DMS79 (cell line): ENCODE results near the gene SLCO1B3.
"Not testable (repeated sequence)": the region's sequence is repeated elsewhere in the genome, so short reads cannot be mapped to it uniquely, and the experiment has no call there.

Experiments
- DNase-seq: peaks from one replicate; lab custom pipeline; 2025; lab: John Stamatoyannopoulos, UW

SLCO1B3 gene, protein sequence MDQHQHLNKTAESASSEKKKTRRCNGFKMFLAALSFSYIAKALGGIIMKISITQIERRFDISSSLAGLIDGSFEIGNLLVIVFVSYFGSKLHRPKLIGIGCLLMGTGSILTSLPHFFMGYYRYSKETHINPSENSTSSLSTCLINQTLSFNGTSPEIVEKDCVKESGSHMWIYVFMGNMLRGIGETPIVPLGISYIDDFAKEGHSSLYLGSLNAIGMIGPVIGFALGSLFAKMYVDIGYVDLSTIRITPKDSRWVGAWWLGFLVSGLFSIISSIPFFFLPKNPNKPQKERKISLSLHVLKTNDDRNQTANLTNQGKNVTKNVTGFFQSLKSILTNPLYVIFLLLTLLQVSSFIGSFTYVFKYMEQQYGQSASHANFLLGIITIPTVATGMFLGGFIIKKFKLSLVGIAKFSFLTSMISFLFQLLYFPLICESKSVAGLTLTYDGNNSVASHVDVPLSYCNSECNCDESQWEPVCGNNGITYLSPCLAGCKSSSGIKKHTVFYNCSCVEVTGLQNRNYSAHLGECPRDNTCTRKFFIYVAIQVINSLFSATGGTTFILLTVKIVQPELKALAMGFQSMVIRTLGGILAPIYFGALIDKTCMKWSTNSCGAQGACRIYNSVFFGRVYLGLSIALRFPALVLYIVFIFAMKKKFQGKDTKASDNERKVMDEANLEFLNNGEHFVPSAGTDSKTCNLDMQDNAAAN

DNA sequence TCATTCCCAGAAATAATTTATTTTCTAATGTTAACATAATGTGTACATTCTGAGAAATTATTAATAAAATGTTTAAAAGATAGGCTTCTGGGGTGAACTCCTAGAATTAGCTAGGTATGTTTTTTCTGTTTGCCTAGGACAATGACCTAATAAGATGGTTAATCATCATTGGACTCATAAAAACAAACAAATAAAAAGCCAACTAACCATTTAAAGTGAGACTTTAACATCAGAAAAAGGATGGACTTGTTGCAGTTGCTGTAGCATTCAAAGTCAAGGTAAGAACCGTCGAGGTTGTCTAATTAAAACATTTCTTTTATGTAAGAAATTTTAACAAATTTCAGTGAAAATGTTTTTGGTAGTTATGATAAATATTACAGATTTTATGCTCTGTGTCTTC is at the start of gene SLCO1B3:
SLCO1B3 (plus strand) TSS at position 219 of the 400 bp plus-strand sequence. CDS start 5,034 bp downstream, outside the sequence.
- DNase-seq, result no peak

DNA sequence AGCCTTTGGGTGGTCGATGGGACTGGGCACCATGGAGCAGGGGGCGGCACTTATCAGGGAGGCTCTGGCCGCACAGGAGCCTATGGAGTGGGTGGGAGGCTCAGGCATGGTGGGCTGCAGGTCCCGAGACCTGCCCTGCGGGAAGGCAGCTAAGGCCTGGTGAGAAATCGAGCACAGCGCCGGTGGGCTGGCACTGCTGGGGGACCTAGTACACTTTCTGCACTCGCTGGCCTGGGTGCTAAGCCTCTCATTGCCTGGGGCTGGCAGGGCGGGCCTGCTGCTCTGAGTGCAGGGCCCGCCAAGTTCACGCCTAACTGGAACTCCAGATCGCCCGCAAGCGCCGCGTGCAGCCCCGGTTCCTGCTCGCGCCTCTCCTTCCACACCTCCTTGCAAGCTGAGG is 33.1 kb upstream of the SLCO1B3 start:
- no peak for DNase-seq

DNA sequence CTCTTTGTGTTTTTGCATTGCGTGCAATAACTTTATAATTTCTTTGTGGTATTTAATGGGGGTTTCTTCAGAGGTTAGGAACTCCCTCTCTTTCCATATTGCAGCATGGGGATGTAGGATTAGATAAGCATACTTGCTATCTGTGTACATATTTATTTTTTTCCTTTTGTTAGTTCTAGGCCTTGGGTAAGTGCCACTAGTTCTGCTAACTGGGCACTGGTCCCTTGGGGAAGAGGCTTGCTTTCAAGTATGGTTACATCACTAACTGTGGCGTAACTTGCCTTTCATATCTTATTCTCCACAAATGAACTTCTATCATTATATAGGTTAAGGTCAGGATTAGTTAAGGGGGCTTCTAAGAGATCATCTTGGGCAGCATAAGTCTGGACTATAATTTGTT is 31.5 kb upstream of the SLCO1B3 start:
- DNase-seq, result no peak

DNA sequence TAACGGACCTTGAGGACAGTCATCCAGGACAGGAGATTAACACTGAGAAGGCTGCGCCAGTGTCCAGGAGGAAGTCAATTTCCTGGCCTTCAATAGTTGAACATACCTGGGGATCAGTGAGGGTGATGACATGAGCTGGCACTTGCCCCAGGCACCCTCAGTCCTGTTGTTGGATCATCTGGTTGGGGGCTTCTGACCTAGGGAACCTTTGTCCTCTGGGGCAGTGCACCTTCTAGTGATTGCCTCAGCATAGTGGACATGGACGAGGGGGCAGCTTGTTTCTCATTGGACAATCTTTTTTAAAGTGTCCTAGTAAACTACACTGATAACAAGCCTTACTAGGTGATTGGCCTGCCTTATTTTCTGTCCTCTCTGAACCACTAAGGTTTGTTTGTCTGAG is 30.5 kb upstream of the SLCO1B3 start:
- DNase-seq, result not testable (repeated sequence)

DNA sequence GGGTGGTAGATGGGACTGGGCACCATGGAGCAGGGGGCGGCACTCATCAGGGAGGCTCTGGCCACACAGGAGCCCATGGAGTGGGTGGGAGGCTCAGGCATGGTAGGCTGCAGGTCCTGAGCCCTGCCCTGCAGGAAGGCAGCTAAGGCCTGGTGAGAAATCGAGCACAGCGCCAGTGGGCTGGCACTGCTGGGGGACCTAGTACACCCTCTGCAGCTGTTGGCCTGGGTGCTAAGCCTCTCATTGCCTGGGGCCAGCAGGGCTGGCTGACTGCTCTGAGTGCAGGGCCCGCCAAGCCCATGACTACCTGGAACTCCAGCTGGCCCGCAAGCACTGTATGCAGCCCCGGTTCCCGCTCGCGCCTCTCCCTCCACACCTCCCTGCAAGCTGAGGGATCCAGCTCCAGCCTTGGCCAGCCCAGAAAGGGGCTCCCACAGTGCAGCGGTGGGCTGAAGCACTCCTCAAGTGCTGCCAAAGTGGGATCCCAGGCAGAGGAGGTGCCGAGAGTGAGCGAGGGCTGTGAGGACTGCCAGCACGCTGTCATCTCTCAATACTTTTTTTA is 26.6 kb upstream of the SLCO1B3 start:
- DNase-seq, result not testable (repeated sequence)

DNA sequence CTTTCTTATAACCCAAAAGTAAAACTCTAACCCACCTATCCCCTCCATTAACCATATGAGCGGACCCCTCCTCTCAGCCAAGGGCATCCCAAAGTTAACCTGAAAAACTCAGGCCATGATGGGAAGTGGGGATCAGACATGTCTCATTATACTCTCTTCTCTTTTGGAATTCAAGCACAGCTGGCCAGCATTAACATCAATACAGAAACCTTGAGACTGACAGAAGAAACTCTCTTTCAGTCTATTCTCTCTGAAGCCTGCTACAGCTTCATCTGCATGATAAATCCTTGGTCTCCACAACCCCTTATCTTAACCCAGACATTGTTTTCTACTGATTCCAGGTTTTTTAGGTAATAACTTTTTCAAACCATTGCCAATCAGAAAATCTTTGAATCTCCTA is 17.5 kb upstream of the SLCO1B3 start:
- no peak for DNase-seq

DNA sequence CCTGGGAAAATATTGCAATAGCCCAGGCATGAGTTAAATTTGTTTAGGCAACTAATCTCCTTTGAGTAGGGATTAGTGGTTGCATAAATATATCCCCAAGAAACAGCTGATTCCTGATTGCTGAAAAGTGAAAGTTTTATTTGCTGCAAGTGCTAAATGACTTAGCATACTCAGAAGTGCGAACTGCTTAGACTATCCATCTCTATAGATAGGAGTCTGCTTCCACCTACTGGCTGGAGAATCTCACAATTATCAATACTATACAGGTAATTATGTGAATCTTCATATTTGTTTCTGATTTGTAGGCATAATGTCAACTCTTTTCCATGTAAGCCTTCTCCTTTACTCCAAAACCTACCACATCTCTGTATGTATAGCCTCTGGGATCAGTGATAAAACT is 12.0 kb upstream of the SLCO1B3 start:
- DNase-seq, result no peak

DNA sequence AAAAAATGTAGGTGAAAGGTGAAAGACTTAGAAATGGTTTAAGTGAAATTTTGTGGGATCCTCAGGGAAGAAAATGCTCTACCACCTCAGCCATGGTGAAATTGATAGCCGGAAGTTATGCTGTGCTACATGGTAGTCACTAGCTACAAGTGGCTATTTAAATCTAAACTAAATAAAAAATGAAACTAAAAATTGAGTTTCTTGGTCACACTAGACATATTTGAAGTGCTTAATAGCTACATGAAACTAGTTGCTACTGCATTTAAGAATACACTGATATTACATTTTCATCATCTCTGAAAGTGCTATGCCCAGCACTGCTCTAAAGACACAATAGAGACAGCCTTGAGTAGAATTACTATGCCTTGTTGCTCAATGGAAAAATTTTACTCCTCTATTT is 10.3 kb upstream of the SLCO1B3 start:
- no peak for DNase-seq

DNA sequence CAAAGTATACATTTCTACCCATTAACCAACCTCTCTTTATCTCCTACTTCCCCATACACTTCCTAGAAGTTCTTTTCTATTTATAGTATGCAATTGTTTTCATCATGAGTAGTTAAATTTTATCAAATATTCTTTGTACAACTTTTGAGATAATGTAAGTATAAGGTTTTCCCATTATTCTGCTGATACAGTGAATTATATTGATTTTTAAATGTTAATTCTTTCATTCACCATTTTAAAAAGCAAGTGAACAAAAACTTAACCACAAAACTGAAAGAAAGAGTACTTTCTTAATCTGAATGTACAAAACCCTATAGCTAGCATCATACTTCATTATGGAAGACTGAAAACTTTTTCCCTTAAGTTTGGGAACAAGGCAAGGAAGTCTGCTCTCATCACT is 9.5 kb upstream of the SLCO1B3 start:
- DNase-seq, result no peak

DNA sequence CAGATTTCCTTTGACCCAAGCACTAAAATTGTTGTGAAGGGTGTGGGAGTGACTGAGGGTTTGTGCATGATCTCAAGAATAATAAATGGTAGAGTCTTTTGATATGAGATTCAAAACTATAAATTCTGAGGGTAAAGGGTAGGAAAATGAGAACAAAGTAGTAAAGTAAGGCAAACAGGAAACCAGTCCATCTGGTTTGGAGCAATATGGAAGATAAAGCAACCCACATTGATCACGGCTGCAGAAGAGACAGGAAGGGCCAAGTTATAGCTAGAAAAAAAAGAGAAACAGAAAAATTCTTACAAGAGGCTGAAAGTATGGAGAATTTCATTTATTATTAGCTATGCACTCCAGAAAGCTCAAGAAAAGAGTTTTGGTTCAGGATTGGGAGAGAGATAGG is 4.6 kb upstream of the SLCO1B3 start:
- no peak for DNase-seq

DNA sequence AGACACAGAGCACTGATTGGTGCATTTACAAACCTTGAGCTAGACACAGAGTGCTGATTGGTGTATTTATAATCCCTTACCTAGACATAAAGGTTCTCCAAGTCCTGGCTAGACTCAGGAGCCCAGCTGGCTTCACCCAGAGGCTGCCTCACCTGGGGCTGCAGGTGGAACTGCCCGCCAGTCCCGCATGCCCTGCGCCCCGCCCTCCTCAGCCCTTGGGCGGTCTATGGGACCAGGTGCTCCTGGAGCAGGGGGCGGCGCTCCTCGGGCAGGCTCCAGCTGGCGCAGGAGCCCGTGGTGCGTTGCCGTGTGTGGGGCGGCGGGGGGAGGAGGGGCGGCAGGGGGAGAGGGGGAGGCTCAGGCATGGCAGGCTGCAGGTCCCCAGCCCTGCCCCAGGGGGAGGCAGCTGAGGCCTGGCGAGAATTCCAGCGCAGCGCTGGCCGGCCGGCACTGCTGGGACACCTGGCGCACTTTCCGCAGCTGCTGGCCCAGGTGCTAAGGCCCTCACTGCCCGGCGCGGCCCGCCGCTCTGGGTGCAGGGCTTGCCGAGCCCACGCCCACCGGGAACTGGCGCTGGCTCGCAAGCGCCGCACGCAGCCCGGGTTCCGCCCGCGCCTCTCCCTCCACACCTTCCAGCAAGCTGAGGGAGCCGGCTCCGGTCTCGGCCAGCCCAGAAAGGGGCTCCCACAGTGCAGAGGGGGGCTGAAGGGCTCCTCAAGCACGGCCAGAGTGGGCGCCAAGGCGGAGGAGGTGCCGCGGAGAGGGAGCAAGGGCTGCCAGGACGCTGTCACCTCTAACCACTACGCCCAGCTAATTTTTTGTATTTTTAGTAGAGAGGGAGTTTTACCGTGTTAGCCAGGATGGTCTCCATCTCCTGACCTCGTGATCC is 3.1 kb upstream of the SLCO1B3 start:
- no peak for DNase-seq

DNA sequence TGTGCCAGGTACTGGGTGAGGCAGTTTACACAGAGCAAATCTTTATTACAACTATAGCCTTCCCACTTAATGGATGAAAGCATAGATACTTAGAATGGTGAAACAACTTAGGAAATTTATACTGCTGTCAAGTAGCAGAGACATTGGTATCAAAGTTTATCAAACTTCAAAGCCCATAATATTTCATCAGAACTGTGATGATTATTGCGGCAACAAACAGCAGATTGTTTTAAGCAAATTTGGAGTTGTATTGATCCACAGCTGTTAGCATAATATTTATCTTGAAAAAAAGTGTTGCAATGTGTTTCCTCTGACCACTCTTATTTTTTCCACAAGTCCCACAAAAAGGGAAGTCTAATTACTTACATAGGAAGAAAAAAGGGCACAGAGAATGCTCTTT is 2.0 kb upstream of the SLCO1B3 start:
- no peak for DNase-seq

DNA sequence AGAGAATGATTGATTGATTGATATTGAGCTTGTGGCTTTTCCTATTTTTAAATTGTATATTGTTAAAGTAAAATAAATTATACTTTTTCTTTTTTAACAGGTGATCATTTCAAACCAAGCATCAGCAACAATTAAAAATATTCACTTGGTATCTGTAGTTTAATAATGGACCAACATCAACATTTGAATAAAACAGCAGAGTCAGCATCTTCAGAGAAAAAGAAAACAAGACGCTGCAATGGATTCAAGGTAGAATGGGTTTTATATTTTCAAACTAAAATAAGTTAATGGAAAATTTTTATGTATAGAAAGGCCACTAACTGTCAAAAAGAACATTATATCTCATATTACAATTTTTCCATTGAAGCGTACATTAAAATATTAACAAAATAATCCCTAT is 5.1 kb downstream of the SLCO1B3 start:
- DNase-seq, result no peak

DNA sequence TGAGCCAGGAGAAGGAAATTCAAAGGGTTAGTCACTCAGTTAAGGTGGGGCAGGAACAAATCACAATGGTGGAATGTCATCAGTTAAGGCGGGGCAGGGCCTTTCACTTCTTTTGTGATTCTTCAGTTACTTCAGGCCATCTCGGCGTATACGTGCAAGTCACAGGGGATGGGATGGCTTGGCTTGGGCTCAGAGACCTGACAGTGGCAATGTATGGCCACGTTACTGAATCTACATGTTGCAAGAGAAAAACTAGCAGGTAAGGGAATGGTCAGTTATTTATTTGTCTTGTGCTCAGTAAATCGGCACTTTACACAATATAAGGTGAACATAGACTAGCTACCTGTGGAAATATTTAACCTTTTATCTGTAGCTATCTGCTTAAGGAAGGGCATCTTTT is 11.9 kb downstream of the SLCO1B3 start:
- DNase-seq, result no peak

DNA sequence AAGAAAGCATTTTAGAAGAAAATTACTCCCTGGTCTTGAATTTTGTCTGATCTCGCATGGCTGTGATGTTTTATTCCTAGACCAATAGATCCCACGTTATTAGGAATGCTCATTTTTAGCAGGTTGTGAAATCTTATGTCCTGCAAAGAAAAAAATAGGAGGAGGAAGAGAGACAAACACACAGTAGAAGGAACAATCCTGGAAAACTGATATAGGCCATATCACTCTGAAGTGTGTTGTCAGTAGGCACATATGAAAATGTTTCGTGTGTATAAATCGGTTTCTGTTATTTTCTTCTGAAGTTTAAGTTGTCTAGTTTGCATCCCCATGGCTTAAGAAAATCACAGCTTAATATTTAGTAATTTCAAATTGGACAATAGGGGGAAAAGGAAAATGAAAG is 12.4 kb downstream of the SLCO1B3 start:
- DNase-seq, result no peak

DNA sequence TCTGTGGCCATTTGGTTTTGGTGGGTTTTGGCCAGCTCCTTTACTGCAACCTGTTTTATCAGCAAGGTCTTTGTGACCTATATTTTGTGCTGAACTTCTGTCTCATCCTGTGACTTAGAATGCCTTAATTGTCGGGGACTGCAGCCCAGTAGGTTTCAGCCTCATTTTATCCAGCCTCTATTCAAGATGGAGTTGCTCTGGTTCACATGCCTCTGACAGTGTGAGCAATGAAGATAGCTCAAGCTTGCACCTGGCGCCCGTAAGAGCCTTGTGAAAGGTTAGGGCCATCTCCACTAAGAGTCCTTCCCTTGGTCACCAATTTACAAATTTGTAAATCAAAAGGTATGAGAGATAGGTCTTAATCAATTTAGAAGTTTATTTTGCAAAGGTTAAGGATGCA is 19.4 kb downstream of the SLCO1B3 start:
- no peak for DNase-seq

DNA sequence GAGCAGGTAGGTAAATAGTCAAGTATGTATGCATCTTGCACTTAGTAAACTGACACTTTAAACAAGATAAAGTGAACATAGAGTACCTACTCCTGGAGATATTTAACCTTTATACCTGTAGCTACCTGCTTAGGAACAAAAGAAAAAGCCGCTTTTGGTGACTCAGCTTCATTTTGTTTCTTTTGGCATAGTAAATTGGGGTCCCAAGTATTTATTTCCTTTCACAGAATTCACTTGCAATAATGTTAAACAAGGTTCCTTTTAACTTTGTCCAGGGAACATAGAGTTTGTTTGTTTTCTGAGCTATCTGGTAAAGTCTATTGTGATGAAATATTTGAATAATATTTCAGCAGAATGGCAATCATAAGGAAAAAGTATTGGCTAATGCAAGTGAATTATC is 20.0 kb downstream of the SLCO1B3 start:
- DNase-seq, result no peak

DNA sequence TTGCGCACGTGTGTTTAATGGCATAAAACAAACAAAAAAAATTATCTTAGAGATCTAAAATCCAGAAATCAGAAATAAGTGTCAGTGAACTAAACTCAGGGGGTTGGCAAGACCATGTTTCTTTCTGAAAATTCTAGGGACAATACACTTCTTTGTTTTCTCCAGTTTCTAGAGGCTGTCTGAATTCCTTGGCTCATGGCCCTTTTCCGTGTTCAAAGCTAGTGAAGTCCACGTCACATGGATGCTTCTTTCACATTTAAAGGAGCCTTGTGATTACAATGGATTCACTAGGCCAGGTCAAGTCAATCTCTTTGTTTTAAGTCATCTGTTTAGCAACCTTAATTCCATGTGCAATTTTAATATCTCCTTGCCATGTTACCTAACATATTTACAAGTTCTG is 22.4 kb downstream of the SLCO1B3 start:
- no peak for DNase-seq

DNA sequence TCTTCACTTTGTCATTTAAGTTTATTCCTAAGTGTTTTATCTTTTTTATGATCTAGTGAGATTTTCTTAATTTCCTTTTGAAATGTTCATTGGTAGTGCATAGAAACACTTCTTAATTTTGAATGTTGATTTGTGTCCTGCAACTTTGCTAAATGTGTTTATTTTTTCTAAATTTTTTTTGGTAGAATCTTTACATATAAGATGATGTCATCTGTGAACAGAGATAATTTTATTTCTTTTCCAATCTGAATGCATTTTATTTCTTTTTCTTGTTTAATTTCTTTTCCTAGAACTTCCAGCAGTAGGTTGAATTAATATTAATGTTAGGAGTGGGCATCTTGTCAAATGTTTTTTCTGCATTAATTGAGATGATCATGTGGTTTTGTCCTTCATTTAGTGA is 42.1 kb downstream of the SLCO1B3 start:
- DNase-seq, result no peak

DNA sequence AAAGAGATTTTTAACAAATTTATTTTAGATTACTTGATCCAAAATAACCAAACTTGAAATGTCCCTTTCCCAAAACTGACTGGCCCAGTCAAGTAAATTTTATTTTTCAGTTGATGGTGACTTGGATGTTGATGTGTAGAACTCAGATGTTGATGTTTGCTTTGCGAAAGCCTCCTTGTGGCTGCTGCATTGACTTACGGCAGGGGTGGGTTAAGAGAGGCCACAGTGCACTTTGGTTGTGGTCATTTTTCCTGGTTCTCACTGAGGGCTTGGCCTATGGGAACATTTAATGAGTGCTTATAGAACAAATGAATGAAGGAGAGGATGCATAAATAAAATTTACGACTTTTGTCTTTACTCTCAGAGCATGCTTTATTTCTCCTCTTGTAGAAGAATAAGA is 52.6 kb downstream of the SLCO1B3 start:
- DNase-seq, result no peak

DNA sequence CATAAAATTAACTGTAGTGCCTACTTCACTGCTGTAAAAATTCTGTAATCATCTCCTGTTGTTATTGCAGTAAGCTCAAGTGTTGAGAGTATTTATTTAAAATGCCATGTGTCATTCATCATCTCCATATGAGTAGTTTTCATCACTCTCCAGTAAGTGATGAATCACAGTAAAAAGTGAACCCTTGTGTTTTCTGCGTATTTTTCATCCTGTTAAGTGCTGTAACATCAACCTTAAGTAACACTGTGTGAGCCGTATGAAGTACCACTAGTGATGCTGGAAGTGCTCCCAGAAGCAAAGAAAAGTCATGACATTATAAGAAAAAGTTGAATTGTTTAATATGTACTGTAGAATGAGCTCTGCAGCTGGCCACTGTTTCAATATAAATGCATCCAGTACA is 55.4 kb downstream of the SLCO1B3 start:
- DNase-seq, result no peak

DNA sequence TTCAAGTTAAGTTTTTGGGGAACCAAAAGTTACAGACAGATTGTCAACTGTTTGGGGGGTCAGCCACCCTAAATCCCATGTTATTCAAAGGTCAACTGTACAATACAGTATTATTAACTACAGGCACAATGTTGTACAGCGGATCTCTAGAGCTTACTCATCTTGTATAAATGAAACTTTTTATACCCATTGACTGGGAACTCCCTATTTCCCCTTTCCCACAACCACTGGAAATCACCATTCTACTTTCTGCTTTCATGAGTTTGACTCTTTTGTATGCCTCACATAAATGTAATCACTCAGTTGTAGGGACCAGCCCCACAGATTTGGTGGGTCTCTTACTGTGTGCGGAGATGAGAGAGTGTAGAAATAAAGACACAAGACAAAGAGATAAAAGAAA is 57.8 kb downstream of the SLCO1B3 start:
- no peak for DNase-seq
